ENCODE measurements around the gene DYRK2.

DYRK2 gene

DNA sequence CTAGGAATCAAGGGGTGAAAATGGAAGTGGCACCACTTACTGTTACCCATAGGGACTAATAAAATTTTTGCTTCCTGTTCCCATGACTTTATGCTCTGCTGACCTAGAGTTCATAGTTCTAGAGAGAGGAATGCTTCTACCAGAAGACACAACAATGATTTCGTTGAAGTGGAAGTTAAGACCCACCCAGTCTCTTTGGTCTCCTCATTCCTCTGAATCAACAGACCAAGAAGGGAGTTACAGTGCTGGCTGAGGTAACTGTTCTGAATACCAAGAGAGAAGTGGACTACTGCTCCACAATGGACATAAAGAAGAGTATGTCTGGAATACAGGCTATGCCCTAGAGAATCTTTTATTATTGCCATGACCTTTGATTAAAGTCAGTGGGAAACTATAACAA lies 23.5 kb upstream of the DYRK2 start:
- Histone ChIP-seq H3K36me3 (ENCODE audit: control insufficient read depth in 2 of 2, insufficient read depth in 2 of 2, low read length in 2 of 2) (no peaks in the 10 kb centered on the region), H3K27ac (ENCODE audit: low read length) (no peak overlapping the region), H3K9ac (ENCODE audit: low read length in 2 of 2) (no peak overlapping the region), H3K27me3 (ENCODE audit: control insufficient read depth in 1 of 2, insufficient read depth in 2 of 2, low read length in 2 of 2) (no peaks in the 10 kb centered on the region), H3K4me1 (ENCODE audit: control insufficient read depth, insufficient read depth, low read length) (no peaks in the 10 kb centered on the region), H3K4me3 (ENCODE audit: low read length in 2 of 2) (no peak overlapping the region), H3K9me3 (ENCODE audit: control insufficient read depth in 2 of 2, low read length in 2 of 2) (no peaks in the 10 kb centered on the region)

DNA sequence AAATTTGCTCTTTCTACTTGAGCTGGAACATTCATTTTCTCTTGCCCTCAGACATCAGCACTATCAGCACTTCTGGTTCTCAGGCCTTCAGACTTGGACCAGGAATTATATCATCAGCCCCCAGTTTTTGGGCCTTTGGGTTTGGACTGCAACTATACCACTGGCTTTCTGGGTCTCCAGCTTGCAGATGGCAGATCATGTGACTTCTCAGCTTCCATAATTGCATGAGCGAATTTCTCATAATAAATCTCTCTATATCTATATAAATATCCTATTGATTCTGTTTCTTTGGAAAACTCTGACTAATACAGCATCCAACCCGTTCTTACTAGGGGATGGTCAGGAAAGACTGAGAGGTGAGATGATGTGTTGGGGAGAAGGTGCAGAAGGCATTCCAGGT lies 22.4 kb upstream of the DYRK2 start:
- H3K27me3 ChIP-seq (ENCODE audit: control insufficient read depth in 1 of 2, insufficient read depth in 2 of 2, low read length in 2 of 2): no peaks in the 10 kb centered on the region
- no peak overlapping the region for H3K27ac ChIP-seq (ENCODE audit: low read length)
- no peak overlapping the region for H3K4me3 ChIP-seq (ENCODE audit: low read length in 2 of 2)

DNA sequence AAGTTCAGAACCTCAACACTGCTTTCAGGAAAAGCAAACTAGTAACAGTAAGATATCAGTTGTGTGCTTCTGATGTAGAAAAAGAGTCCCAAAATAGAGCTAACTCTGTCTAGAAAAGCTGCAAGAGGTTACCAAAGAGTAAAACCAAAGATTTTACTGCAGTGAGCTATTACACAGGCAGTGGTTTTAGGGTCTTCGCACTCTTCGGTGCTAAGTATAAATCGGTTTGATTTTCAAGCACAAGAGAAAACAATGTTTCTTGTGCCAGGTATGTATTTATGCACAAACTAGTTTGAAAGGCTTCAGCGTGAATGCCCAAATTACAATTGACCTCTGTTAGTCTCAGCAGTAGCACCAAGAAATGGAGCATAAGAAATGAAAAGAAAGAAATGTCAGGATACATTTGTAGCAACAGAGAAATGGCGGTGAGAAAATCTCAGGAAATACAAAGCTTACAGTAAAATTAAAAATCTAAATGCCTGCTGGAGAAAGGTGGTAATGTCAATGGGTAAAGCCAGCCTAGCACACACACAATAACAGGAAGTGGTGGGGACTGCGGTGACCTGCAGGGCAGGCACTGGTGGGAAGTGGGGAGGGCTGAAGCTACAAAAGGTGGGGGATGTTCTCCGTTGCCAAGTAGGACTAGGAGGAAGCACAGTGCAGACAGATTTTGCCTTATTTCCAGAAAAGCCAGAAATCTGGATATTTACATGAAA lies 18.0 kb upstream of the DYRK2 start:
- H3K27me3 ChIP-seq (ENCODE audit: control insufficient read depth in 1 of 2, insufficient read depth in 2 of 2, low read length in 2 of 2): no peaks in the 10 kb centered on the region
- no peaks in the 10 kb centered on the region for H3K36me3 ChIP-seq (ENCODE audit: control insufficient read depth in 2 of 2, insufficient read depth in 2 of 2, low read length in 2 of 2)
- H3K9me3 ChIP-seq (ENCODE audit: control insufficient read depth in 2 of 2, low read length in 2 of 2): no peaks in the 10 kb centered on the region
- H3K9ac ChIP-seq (ENCODE audit: low read length in 2 of 2): no peak overlapping the region
- H3K27ac ChIP-seq (ENCODE audit: low read length): no peak overlapping the region
- no peaks in the 10 kb centered on the region for H3K4me1 ChIP-seq (ENCODE audit: control insufficient read depth, insufficient read depth, low read length)
- no peak overlapping the region for H3K4me3 ChIP-seq (ENCODE audit: low read length in 2 of 2)

More for the DNA sequence above, 22.4 kb upstream of the DYRK2 start:
- H3K9me3 ChIP-seq (ENCODE audit: control insufficient read depth in 2 of 2, low read length in 2 of 2): no peaks in the 10 kb centered on the region
- H3K9ac ChIP-seq (ENCODE audit: low read length in 2 of 2): no peak overlapping the region
- no peaks in the 10 kb centered on the region for H3K4me1 ChIP-seq (ENCODE audit: control insufficient read depth, insufficient read depth, low read length)
- H3K36me3 ChIP-seq (ENCODE audit: control insufficient read depth in 2 of 2, insufficient read depth in 2 of 2, low read length in 2 of 2): no peaks in the 10 kb centered on the region

DNA sequence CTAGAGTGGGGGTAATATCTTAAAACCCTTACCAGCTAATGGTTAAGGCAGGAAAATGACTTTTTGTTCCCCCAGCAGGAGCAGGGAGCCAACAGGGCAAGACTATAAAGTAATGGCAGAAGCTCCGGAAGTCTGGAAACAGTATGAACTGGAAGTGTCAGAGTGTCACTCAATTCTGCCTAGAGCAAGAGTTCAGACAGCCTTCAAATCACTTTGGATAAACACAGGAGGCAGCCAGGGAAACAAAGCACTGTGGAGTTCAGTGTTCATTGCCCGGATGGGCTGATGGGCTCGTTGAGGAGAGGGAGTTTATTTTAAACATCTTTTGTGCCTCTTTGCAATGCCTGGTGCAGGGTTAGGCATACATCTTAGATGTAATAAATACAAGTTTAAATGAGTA lies 16.5 kb upstream of the DYRK2 start:
- H3K4me3 ChIP-seq (ENCODE audit: low read length in 2 of 2): no peak overlapping the region
- no peaks in the 10 kb centered on the region for H3K36me3 ChIP-seq (ENCODE audit: control insufficient read depth in 2 of 2, insufficient read depth in 2 of 2, low read length in 2 of 2)
- H3K27me3 ChIP-seq (ENCODE audit: control insufficient read depth in 1 of 2, insufficient read depth in 2 of 2, low read length in 2 of 2): no peaks in the 10 kb centered on the region
- H3K9me3 ChIP-seq (ENCODE audit: control insufficient read depth in 2 of 2, low read length in 2 of 2): no peaks in the 10 kb centered on the region
- H3K4me1 ChIP-seq (ENCODE audit: control insufficient read depth, insufficient read depth, low read length): no peaks in the 10 kb centered on the region
- H3K27ac ChIP-seq (ENCODE audit: low read length): no peak overlapping the region
- H3K9ac ChIP-seq (ENCODE audit: low read length in 2 of 2): no peak overlapping the region

DNA sequence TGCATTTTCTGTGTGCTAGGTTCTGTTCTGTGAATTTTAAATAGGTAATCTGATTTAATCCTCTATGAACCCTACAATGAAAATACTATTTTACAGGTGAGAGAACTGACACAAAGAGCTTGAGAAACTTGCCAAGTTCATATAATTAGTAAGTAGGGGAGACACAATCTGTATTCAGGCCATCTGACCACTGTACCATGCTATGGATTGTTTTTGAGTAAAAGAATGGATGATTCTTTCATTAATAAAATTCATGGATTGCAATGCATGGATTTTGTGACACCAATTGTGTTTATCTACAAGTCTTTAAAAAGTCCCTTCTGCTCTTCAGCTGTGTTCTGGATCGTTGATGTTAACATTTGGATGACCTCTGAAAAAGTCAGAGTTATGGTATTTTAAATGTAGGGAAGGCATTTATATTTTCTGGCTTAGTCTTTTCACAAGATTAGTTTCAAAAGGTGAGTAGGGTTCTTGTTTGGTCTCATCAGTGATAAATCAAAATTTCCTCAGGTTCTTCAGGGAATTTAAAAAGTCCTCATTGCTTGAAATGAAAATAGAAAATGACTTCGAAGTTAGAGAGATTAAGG lies 15.4 kb upstream of the DYRK2 start:
- Histone ChIP-seq H3K4me1 (ENCODE audit: control insufficient read depth, insufficient read depth, low read length) (no peaks in the 10 kb centered on the region), H3K27me3 (ENCODE audit: control insufficient read depth in 1 of 2, insufficient read depth in 2 of 2, low read length in 2 of 2) (no peaks in the 10 kb centered on the region), H3K36me3 (ENCODE audit: control insufficient read depth in 2 of 2, insufficient read depth in 2 of 2, low read length in 2 of 2) (no peaks in the 10 kb centered on the region), H3K27ac (ENCODE audit: low read length) (no peak overlapping the region), H3K9me3 (ENCODE audit: control insufficient read depth in 2 of 2, low read length in 2 of 2) (no peaks in the 10 kb centered on the region), H3K4me3 (ENCODE audit: low read length in 2 of 2) (no peak overlapping the region), H3K9ac (ENCODE audit: low read length in 2 of 2) (no peak overlapping the region)

DNA sequence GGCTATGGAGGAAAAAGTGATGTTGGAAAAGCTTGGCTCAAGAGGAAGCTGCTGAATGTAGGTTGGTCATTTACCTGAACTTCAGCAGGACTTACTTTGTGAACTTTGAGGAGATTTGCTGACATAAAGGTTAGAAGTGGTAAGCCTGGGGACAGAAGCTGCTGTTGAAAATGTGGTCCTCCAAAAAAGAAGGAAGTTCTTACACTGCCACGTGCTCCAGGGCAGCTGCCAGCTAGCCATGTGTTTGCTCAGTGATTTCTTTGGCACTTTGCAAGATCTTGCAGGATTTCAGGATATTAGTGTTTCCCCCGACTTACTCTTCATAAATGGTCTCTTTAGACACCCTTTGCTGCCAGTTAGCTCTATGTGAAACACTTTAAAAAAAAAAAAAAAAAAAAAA lies 14.8 kb upstream of the DYRK2 start:
- Histone ChIP-seq H3K9ac (ENCODE audit: low read length in 2 of 2) (no peak overlapping the region), H3K36me3 (ENCODE audit: control insufficient read depth in 2 of 2, insufficient read depth in 2 of 2, low read length in 2 of 2) (no peaks in the 10 kb centered on the region), H3K4me3 (ENCODE audit: low read length in 2 of 2) (no peak overlapping the region), H3K27ac (ENCODE audit: low read length) (no peak overlapping the region), H3K27me3 (ENCODE audit: control insufficient read depth in 1 of 2, insufficient read depth in 2 of 2, low read length in 2 of 2) (no peaks in the 10 kb centered on the region), H3K9me3 (ENCODE audit: control insufficient read depth in 2 of 2, low read length in 2 of 2) (no peaks in the 10 kb centered on the region), H3K4me1 (ENCODE audit: control insufficient read depth, insufficient read depth, low read length) (no peaks in the 10 kb centered on the region)

DNA sequence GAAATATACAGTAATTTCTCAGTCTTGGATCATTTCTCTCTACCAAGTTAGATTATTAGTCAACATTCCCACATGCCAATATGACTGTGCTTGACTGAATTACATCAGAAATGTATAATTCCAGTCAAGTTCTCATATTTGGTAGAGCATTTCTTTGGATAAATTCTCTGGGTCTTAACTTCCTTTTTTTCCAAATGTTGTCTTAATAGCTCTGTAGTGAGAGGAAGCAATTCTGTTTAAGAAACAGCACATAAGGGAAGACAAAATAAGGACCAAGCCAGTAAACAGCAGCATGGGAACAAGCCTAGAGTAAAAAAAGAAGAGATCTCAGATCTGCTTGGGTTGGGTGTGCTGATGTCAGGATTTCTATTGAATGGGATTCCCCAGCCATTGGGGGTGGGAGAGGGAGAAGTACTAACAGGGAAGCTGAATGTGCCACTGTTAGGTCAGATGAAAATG lies 14.2 kb upstream of the DYRK2 start:
- H3K9me3 ChIP-seq (ENCODE audit: control insufficient read depth in 2 of 2, low read length in 2 of 2): no peaks in the 10 kb centered on the region
- no peak overlapping the region for H3K4me3 ChIP-seq (ENCODE audit: low read length in 2 of 2)
- H3K36me3 ChIP-seq (ENCODE audit: control insufficient read depth in 2 of 2, insufficient read depth in 2 of 2, low read length in 2 of 2): no peaks in the 10 kb centered on the region
- H3K27me3 ChIP-seq (ENCODE audit: control insufficient read depth in 1 of 2, insufficient read depth in 2 of 2, low read length in 2 of 2): no peaks in the 10 kb centered on the region
- no peaks in the 10 kb centered on the region for H3K4me1 ChIP-seq (ENCODE audit: control insufficient read depth, insufficient read depth, low read length)
- H3K27ac ChIP-seq (ENCODE audit: low read length): no peak overlapping the region
- H3K9ac ChIP-seq (ENCODE audit: low read length in 2 of 2): no peak overlapping the region

DNA sequence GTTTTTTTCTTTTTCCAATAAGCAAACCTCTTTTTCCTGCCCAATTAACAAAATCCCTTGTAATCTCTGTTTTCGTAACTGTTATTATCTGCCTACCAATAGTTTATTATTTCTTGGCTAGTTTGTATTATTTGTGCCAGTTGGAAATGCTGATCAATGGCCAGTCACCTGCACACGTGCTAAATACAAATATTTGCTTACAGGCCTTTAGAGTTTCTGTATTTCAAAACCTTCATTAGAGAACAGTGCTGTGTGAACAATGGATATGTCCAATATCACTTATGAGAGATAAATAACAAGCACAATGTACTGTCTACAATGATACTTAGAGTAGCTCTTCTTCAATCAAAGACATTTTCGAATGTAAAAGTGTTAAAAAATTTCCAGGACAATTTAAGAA lies 10.8 kb upstream of the DYRK2 start:
- H3K36me3 ChIP-seq (ENCODE audit: control insufficient read depth in 2 of 2, insufficient read depth in 2 of 2, low read length in 2 of 2): no peaks in the 10 kb centered on the region
- H3K27me3 ChIP-seq (ENCODE audit: control insufficient read depth in 1 of 2, insufficient read depth in 2 of 2, low read length in 2 of 2): no peaks in the 10 kb centered on the region
- no peak overlapping the region for H3K27ac ChIP-seq (ENCODE audit: low read length)
- no peaks in the 10 kb centered on the region for H3K9me3 ChIP-seq (ENCODE audit: control insufficient read depth in 2 of 2, low read length in 2 of 2)
- H3K4me3 ChIP-seq (ENCODE audit: low read length in 2 of 2): no peak overlapping the region
- no peaks in the 10 kb centered on the region for H3K4me1 ChIP-seq (ENCODE audit: control insufficient read depth, insufficient read depth, low read length)
- H3K9ac ChIP-seq (ENCODE audit: low read length in 2 of 2): no peak overlapping the region

DNA sequence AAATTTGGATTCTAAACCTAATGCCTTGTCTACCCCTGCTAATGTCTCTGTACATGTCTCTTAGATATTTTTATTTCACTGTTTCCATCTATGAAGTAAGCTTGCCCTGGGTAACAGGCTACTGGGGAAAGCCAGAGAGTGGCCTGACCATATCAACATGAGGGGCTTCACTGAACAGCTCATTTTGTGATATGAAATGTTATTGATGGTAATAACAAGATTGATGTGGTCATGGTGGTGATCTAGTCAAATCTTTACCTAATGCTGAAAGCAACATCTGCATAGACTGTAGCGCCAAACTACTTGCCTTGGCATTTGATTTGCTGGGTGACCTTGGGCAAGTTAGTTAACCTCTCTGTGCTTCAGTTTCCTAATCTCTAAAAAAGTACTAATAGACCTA lies 9.9 kb upstream of the DYRK2 start:
- no peaks in the 10 kb centered on the region for H3K9me3 ChIP-seq (ENCODE audit: control insufficient read depth in 2 of 2, low read length in 2 of 2)
- no peaks in the 10 kb centered on the region for H3K4me1 ChIP-seq (ENCODE audit: control insufficient read depth, insufficient read depth, low read length)
- H3K9ac ChIP-seq (ENCODE audit: low read length in 2 of 2): no peak overlapping the region
- H3K36me3 ChIP-seq (ENCODE audit: control insufficient read depth in 2 of 2, insufficient read depth in 2 of 2, low read length in 2 of 2): no peaks in the 10 kb centered on the region
- no peak overlapping the region for H3K27ac ChIP-seq (ENCODE audit: low read length)
- H3K27me3 ChIP-seq (ENCODE audit: control insufficient read depth in 1 of 2, insufficient read depth in 2 of 2, low read length in 2 of 2): no peaks in the 10 kb centered on the region
- H3K4me3 ChIP-seq (ENCODE audit: low read length in 2 of 2): no peak overlapping the region

DNA sequence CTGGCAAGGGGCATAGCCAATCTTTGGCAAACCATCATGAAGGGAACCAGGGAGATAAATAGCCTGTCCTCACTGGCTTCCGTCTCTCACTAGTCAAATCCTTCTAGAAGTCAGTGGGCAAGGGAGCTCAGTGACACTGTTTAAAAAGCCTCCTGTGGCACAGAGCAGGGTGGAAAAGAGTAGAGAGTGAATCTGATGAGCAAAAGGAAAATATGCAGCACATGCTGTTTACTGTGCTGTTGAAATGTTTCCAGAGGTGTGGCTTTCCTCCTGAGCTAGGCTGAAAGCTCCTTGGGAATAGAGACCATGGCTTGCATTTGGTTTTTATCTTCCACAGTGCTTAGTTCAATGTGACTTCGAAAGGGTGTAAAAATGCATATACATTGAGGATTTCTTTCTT lies 7.7 kb upstream of the DYRK2 start:
- H3K4me3 ChIP-seq (ENCODE audit: low read length in 2 of 2): no peak overlapping the region
- H3K27ac ChIP-seq (ENCODE audit: low read length): no peak overlapping the region
- no peaks in the 10 kb centered on the region for H3K27me3 ChIP-seq (ENCODE audit: control insufficient read depth in 1 of 2, insufficient read depth in 2 of 2, low read length in 2 of 2)
- H3K9ac ChIP-seq (ENCODE audit: low read length in 2 of 2): no peak overlapping the region
- no peaks in the 10 kb centered on the region for H3K4me1 ChIP-seq (ENCODE audit: control insufficient read depth, insufficient read depth, low read length)
- H3K36me3 ChIP-seq (ENCODE audit: control insufficient read depth in 2 of 2, insufficient read depth in 2 of 2, low read length in 2 of 2): no peaks in the 10 kb centered on the region
- no peaks in the 10 kb centered on the region for H3K9me3 ChIP-seq (ENCODE audit: control insufficient read depth in 2 of 2, low read length in 2 of 2)

DNA sequence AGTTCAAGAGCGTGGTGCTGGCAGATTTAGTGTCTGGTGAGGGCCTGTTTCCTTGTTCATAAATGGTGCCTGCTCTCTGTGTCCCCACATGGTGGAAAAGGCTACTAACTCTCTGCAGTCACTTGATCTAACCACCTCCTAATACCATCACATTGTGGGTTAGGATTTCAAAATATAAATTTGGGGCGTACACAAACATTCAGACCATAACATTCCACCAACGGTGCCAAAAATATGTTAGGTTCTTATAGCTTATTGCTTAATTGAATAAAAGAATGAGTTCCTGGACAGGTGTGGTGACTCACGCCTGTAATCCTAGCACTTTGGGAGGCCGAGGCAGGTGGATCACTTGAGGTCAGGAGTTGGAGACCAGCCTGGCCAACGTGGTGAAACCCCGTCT lies 3.4 kb upstream of the DYRK2 start:
- Histone ChIP-seq H3K9me3 (ENCODE audit: control insufficient read depth in 2 of 2, low read length in 2 of 2) (no peaks in the 10 kb centered on the region), H3K4me1 (ENCODE audit: control insufficient read depth, insufficient read depth, low read length) (peaks cover 14% of the 10 kb centered on the region), H3K27me3 (ENCODE audit: control insufficient read depth in 1 of 2, insufficient read depth in 2 of 2, low read length in 2 of 2) (no peaks in the 10 kb centered on the region), H3K9ac (ENCODE audit: low read length in 2 of 2) (no peak overlapping the region), H3K27ac (ENCODE audit: low read length) (no peak overlapping the region), H3K4me3 (ENCODE audit: low read length in 2 of 2) (no peak overlapping the region), H3K36me3 (ENCODE audit: control insufficient read depth in 2 of 2, insufficient read depth in 2 of 2, low read length in 2 of 2) (no peaks in the 10 kb centered on the region)

All from stomach smooth muscle (tissue), 2 donors.